Measurements from ENCODE around the gene MARS1.
"Not testable (repeated sequence)": the region's sequence is repeated elsewhere in the genome, so short reads cannot be mapped to it uniquely, and the experiment has no call there.

MARS1 gene

DNA sequence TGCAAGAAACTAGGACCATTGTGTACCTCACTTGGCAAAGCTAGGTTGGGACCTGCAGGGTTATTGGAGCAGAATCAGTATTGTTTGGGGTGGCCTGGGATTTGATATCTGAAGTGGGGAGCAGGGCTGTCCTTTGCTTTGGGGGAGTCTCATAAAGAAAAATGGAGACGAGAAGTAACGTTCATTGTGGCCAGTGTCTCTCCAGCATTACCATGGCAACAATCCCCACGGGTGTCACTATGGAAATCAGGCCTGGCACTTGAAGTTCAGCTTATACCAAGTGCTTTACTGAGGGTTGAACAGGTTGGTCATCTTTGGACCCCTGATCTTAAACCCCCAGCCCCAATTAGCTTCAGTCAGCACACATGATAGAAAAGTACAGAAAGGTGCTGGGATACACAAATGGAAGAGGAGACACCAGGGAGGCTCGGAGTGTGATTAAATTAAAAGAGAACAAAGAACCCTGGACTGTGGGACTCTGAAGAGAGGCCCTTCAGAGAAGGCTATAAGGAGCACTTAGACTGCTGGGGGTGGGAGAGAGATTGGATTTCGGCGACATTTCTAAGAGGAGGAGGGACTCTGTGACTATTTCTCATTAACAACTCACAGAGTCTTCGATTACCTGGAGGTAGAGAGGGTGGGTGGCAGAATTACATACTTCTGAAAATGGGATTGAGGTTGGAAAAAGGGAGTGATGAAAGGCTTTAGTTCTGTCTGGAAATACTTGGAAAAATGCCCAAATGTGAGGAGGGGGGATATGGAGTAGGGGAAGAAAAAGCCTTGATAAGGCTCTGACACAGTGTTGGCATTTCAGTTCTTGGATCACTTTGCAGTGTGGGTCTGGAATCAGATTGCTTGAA, 65.7 kb downstream of the MARS1 start:
- TF ChIP-seq, protein P1, sequence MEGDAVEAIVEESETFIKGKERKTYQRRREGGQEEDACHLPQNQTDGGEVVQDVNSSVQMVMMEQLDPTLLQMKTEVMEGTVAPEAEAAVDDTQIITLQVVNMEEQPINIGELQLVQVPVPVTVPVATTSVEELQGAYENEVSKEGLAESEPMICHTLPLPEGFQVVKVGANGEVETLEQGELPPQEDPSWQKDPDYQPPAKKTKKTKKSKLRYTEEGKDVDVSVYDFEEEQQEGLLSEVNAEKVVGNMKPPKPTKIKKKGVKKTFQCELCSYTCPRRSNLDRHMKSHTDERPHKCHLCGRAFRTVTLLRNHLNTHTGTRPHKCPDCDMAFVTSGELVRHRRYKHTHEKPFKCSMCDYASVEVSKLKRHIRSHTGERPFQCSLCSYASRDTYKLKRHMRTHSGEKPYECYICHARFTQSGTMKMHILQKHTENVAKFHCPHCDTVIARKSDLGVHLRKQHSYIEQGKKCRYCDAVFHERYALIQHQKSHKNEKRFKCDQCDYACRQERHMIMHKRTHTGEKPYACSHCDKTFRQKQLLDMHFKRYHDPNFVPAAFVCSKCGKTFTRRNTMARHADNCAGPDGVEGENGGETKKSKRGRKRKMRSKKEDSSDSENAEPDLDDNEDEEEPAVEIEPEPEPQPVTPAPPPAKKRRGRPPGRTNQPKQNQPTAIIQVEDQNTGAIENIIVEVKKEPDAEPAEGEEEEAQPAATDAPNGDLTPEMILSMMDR (IDR thresholded peaks at IDR 0.05; ENCODE audit: low read depth, low read length): no peak
- in situ Hi-C loops (cut with HindIII; ENCODE audit: low sequenced_read_pairs): no loop called here
- H3K4me3 ChIP-seq (ENCODE audit: low read depth, low read length): no peak overlapping the region
- DNase-seq (ENCODE audit: low read depth, low spot score): no peak

DNA sequence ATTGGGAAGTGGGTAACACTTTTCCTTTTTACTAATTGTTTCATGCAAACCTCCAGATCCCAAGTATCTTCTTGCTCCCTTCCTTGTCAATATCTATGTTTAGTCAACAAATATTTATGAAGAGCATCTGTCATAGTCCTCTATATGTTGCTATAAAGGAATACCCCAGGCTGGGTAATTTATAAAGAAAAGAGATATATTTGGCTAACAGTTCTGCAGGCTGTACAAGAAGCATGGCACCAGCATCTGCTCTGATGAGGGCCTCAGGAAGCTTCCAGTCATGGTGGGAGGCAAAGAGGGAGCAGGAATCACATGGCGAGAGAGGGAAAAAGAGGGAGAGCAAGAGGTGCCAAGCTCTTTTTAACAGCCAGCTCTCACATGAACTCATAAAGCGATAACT, 66.6 kb downstream of the MARS1 start:
- no peak overlapping the region for H3K4me3 ChIP-seq (ENCODE audit: low read depth, low read length)
- in situ Hi-C loops (cut with HindIII; ENCODE audit: low sequenced_read_pairs): no loop called here
- no peak for DNase-seq (ENCODE audit: low read depth, low spot score)
- TF ChIP-seq, protein P1 (IDR thresholded peaks at IDR 0.05; ENCODE audit: low read depth, low read length): no peak

DNA sequence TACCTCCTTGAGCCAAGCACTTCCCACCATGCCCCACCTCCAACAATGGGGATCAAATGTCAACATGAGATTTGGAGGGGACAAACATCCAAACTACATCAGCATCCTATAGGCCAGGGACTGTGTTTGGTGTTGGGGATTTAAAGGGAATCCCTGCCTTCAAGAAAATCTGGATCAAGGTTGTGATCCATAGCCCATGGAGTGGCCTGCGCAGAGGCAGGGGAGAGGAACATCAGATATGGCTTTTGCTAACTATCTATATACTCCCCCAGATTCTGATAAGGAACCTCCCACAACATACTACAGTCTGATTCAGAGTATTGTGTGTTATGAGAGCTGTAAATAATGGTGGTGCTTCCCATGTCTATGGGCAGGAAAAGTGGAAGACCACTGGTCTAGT, 67.0 kb downstream of the MARS1 start:
- in situ Hi-C loops (cut with HindIII; ENCODE audit: low sequenced_read_pairs): no loop called here
- DNase-seq (ENCODE audit: low read depth, low spot score): no peak
- TF ChIP-seq, protein P1 (IDR thresholded peaks at IDR 0.05; ENCODE audit: low read depth, low read length): no peak
- H3K4me3 ChIP-seq (ENCODE audit: low read depth, low read length): no peak overlapping the region

DNA sequence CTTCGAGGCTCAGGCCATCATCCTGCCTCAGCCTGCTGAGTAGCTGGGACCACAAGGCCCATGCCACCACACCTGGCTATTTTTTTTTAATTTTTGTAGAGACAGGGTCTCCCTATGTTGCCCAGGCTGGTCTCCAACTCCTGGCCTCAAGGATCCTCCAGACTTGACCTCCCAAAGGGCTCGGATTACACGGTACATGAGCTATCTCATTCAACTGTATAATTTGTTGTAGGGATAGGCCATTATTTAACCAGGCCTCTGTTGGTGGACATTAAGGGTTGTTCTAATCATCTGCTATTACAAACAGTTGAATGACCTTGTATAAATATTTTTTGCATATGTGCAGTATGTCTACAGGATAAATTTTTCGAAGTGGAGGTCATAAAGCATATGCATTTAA, 71.0 kb downstream of the MARS1 start:
- H3K4me3 ChIP-seq (ENCODE audit: low read depth, low read length): no peak overlapping the region
- no peak for DNase-seq (ENCODE audit: low read depth, low spot score)
- in situ Hi-C loops (cut with HindIII; ENCODE audit: low sequenced_read_pairs): no loop called here
- TF ChIP-seq, protein P1 (IDR thresholded peaks at IDR 0.05; ENCODE audit: low read depth, low read length): no peak

DNA sequence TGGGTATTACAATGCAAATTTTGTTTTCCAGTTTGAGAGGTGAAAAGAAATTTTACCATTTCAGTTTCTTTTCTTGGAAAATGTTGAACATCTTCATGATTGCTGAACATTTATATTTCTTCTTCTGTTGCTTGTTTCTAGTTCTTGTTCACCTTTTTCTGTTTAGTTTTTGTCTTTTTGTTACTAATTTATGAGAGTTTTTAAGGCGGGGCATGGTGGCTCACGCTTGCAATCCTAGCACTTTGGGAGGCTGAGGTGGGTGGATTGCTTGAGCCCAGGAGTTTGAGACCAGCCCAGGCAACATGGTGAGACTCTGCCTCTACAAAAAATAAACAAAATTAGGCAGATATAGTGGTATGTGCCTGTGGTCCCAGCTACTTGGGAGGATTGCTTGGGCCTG, 72.6 kb downstream of the MARS1 start:
- TF ChIP-seq, protein P1 (IDR thresholded peaks at IDR 0.05; ENCODE audit: low read depth, low read length): no peak
- DNase-seq (ENCODE audit: low read depth, low spot score): no peak
- no peak overlapping the region for H3K4me3 ChIP-seq (ENCODE audit: low read depth, low read length)
- in situ Hi-C loops (cut with HindIII; ENCODE audit: low sequenced_read_pairs): no loop called here

DNA sequence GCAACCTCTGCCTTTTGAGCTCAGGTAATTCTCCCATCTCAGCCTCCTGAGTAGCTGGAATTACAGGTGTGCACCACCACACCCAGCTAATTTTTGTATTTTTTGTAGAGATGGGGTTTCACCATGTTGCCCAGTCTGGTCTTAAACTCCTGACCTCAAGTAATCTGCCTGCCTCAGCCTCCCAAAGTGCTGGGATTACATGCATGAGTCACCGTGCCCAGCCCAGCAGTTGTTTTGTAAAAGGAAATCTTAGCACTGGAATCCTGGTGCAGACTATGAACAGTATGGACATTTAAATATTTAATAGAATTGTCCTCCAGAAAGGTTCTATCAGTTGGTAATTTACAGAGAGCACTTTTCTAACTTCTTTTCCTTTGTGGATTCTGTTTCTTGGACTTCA, 73.2 kb downstream of the MARS1 start:
- in situ Hi-C loops (cut with HindIII; ENCODE audit: low sequenced_read_pairs); H3K4me3 ChIP-seq (ENCODE audit: low read depth, low read length); DNase-seq (ENCODE audit: low read depth, low spot score): not testable (repeated sequence)

DNA sequence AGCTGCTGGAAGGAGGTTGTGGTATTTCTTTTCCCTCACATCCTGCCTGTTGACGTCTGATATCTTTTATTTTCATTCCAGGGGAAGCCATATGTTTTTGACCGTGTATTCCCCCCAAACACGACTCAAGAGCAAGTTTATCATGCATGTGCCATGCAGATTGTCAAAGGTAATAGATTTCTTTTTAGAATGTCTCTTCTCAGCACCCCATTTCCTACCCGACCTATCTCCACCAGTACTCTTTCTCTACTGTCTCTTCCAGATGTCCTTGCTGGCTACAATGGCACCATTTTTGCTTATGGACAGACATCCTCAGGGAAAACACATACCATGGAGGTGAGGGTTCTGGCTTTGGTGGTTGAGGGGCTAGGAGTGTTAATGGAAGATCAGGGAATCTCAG, 75.5 kb downstream of the MARS1 start:
- in situ Hi-C loops (cut with HindIII; ENCODE audit: low sequenced_read_pairs): no loop called here
- DNase-seq (ENCODE audit: low read depth, low spot score): no peak
- TF ChIP-seq, protein P1 (IDR thresholded peaks at IDR 0.05; ENCODE audit: low read depth, low read length): no peak
- no peak overlapping the region for H3K4me3 ChIP-seq (ENCODE audit: low read depth, low read length)

Data from astrocyte of the spinal cord (primary cell).